Activated effector memory CD4-positive, alpha-beta T cell treated with anti-CD3 and anti-CD28 coated beads, Interleukin-2, amount 50 U/mL, for 16 hours (primary cell): ENCODE results near the gene IGF2.

Experiments
- DNase-seq: peaks from one replicate; pipeline ENCODE4 v3.0.0-alpha.2; 2020

Gene IGF2

DNA sequence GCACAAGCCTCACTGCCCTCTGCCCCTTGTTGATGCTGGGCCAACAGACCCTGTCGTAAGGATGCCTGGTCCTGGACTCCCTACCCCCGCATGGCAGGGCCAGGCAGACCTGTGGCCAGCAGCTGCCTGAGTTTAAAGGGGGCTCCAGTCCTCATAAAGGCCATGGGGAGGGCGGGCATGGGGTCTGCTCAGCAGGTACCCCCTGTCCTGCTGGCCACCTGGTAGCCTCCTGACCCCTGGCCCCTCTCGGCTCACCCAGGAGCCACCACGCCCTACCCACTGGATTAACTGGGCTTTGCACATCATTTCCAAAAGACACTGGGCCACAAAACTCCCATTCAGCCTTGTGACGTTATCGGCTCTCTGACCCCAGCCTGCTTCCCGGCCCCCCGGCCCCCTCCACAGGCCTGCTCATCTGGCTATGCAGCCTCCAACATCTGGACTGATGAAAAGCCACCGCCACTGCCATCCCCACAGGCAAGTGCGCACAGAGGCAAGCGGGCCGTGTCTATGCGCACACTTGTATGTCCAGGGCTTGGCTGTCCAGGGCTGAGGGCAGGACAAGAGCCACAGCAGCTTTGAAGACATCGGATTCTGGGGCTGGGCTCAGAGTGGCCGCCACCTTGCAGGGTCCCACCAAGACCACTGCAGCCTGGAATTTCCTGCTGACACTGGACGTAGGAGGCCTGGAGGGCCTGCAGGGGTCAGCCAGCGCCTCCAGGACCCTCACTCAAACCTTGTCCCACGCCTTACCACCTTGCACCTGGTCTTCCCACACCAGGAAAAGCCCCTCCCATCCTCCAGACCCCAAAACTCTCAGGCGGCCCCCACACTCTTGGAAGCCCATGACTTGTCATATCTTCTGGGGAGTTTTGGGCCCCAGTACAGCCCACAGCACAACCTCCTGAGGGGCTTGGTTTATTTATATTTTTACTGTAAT lies 48.7 kb downstream of the IGF2 start:
- DNase-seq: peak; percentile 56

DNA sequence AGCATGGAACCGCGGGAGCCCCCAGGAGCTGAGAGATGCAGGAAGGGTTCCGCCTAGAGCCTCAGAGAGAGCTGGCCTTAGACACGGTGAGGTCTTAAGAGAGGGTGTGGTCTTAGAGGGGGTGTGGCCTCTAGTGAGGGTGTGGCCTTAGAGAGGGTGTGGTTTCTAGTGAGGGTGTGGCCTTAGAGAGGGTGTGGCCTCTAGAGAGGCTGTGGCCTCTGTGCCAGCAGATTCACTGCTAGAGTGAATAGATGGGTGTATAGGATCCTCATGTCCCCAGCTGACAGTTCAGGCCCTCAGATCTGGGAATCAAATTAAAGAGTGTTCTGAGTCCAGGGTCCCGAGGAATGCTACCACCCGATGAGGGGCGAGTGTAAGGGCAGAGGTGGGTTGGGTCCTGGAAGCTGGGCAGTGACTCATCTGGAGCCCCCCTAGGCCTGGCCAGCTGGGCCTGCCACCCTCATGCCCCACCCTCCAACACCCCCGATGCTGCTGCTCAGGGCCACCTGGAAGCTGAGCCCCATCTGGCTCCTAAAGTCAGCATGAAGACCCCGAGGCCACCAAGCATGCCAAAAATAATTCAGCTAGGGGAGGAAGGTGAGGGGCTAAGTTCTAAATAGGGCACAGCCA lies 49.5 kb downstream of the IGF2 start:
- peak; percentile 64 for DNase-seq

DNA sequence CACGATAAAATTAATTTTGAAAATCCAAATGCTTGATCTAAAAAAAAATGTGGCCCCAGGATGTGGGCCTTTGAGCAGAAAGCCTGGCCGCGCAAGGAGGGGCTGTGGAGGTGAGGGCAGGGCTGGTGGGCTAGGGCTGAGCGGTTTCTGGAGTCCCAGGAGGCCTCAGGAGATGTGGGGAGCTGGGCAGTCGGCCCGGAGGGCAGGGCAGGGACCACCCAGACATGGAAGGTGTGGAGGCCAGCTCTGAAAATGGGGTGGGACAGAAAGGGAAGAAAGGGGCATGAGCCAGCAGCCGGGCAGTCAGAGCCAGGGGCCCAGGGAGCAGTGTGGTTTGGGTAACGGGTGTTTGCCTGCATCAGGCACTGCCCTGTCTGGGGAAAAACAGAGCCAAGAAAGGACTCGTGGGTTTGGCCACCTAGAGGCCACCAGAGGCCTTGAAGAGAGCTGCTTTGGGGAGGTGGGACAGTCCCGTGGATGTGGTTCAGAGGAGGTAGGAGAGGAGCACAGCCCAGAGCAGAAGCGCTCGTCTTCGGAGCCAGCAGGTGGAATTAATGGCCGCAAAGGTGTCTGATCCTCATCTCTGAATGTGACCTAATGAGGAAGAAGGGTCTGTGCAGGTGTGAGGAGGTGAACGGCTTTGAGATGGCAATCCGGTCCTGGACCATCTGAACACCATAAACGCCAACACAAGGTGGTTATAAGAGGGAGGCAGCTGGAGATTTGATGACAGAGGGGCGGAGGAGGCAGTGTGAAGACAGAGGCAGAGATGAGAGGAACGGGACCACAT lies 50.2 kb downstream of the IGF2 start:
- DNase-seq: peak; percentile 61

DNA sequence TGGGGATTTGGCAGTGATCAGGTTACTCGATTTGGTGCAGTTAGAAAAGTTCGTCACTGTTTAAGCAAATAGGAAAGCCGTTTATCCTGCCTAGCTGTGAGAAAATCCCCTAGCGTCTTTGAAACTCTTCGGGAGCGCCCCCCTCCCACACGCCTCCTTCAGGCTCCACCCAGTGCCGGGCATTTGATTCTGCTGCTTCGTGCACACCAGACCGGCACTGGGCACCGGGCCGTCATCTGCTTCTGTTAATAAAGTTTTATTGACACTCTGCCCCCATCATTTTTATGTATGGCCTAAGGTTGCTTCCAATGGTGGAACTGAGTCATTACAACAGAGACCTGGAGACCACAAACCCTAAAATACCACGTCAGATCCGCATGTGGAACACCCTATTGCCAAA lies 50.9 kb downstream of the IGF2 start:
- DNase-seq: peak; percentile 10

DNA sequence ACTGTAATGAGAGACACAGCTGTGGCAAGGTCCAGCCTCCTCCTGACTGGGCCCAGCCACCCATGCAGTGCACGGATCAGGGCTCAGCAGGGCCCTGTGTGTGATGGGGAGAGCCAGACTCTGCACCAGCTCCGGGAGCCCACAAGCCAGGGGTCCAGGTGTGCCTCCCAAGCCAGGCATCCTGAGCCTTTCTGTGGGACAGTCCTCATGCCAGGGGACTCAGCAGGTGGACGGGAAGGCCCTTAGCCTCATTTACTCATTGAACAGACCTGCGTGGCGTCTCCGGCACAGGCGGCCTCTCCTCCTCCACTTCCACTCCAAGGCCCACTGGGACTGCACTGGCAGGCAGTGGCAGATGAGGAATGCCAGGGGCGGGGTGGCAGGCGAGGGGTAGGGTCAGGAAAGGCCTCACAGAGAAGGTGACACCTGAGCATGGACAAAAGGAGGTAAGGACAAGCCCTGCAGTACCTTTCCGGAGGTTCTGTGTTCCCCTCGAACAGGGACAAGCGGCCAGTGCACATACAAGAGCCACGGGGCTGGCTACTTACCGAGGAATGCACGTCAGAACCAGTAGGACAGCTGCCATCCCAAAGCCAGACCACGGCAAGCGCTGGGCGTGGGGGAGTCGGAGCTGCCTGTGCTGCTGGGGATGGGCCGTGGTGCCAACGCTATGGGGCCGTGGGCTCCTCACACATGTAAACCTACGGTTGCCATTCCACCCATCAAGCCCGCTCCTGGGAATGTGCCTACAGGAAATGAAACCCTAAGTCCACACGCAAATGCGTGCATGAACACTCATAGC lies 52.7 kb downstream of the IGF2 start:
- DNase-seq: peak; percentile 54

DNA sequence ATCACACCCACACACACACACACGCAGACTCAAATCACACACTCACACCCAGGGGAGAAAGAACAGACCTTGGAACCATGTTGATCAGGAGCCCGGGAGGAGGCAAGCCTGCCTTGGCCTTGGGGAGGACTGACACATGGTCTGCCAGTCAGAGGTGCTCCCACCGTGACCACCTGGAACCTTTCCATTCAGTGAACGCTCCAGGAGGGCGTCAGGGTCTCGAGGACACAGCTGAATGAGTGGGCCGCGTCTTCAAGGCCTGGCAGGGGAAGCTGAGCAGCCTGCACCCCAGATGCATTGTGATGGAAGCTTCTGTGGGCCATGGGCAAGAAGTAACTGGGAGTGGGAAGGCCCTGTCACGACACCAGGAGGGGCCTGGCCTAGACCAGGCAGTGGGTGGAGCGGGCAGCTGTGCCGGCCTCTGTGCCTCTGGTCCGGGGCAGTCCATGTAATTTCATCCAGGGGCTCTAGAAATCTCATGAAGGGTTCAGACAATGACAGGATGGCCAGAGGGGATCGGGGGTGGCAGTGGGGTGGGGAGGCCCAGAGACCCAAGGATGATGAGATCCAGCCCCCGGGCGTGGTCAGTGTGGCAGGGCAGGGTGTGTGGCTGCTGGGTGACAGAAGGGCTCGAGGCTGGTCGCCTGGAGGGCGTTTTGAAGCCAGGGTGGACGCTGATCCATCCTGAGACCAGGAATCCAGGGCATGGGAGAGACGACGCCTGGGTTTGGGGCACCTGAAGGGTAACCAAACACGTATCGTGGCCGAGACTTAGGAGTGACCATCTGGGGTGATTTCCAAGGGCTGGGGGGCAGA lies 53.7 kb downstream of the IGF2 start:
- DNase-seq: peak; percentile 51

DNA sequence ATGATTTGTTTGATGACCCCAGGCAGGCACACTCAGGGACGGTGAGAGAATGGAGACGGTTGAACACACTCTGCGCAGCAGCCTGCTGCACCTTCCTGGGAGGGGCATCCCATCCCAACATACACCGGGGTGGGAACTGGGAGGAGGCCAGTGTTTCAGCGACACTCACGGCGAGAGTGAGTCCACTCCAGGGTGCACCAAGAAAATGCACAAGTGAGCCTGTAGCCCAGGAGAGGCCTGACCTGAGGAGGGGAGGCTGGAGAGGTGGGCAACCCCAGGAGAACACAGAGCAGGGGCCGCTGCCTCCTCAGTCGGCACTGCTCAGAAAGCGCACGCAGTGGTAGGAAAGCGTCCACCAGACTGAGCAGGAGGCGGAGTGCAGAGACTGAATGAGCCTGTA lies 54.5 kb downstream of the IGF2 start:
- DNase-seq: peak; percentile 59
